ENCODE results near the gene GP1BB.

GRCh38 chr22:19745155-19746101, 22.1 kb downstream of the GP1BB start:
- TF ChIP-seq POLR2A (IDR thresholded peaks at IDR 0.05) (no peak), CTCF (IDR thresholded peaks at IDR 0.05) (no peak), EP300 (IDR thresholded peaks at IDR 0.05) (no peak)

Data from tibial nerve (tissue), 4 donors.